ENCODE data around the gene CHST11.

GRCh38 chr12:104519190-104520019 lies 62.7 kb downstream of the CHST11 start:
- TF ChIP-seq PRDM4 (tag by site-specific recombination; IDR thresholded peaks at IDR 0.05): no peak
- TF ChIP-seq CTCF (tag by site-specific recombination; IDR thresholded peaks at IDR 0.05): no peak
- TF ChIP-seq ZNF184 (tag by site-specific recombination; IDR thresholded peaks at IDR 0.05): no peak
- no peak for TF ChIP-seq ZNF239 (tag by site-specific recombination; IDR thresholded peaks at IDR 0.05)
- no peak for TF ChIP-seq ZNF23 (tag by site-specific recombination; IDR thresholded peaks at IDR 0.05; ENCODE audit: borderline replicate concordance)

Data from HEK293 (cell line).